ENCODE measurements around the gene FOXJ2. TPM values are rescaled to one million over a fixed set of nuclear protein-coding genes. Genes with fewer than 3 reads are reported as not detected.

Gene FOXJ2
- total RNA-seq, result 2.9 and 3.6 TPM in 2 replicates

GRCh38 chr12:8032242-8033152, at the start of gene FOXJ2:
Gene FOXJ2, plus strand, starts transcription at chr12:8032716. Its CDS starts 7,117 bp downstream, at chr12:8039833.

GRCh38 chr12:8065991-8066594, 33.6 kb downstream of the FOXJ2 start, which contains the start of gene C3AR1:
Gene C3AR1, minus strand, starts transcription at chr12:8066359. Its CDS starts 6,174 bp downstream, at chr12:8060185.

Other genes starting within 250 kb of the FOXJ2 start
- under 0.01 TPM in 1 of 2 replicates, not detected in the other for gene NANOG, start 243.3 kb upstream of the FOXJ2 start, total RNA-seq
- gene SLC2A14, start 159.8 kb upstream of the FOXJ2 start, total RNA-seq, result under 0.01 TPM in 1 of 2 replicates, not detected in the other
- gene SLC2A3, start 96.5 kb upstream of the FOXJ2 start, total RNA-seq, result 30.1 and 47.4 TPM in 2 replicates
- not detected in 2 replicates for gene C3AR1, start 33.6 kb downstream of the FOXJ2 start, total RNA-seq
- 23.2 and 29.4 TPM in 2 replicates for gene NECAP1, start 49.6 kb downstream of the FOXJ2 start, total RNA-seq
- under 0.01 and 0.09 TPM in 2 replicates for gene CLEC4A, start 90.9 kb downstream of the FOXJ2 start, total RNA-seq
- under 0.01 TPM in 1 of 2 replicates, not detected in the other for gene ZNF705A, start 124.3 kb downstream of the FOXJ2 start, total RNA-seq
- gene FAM90A1, start 194.9 kb downstream of the FOXJ2 start, total RNA-seq, result not detected in 2 replicates